GM23338 (cell line): ENCODE data around the gene C14orf132.

Source experiments
- CREB1 ChIP-seq: fragments of 250-450 bp; sonication (Bioruptor Pico); IDR thresholded peaks from 2 replicates; pipeline ENCODE4 v1.5.0; 2020; ENCODE audit warnings: low read depth, mild to moderate bottlenecking, moderate library complexity
- EZH2 ChIP-seq: fragments of 200-600 bp; sonication (generic); IDR thresholded peaks from one replicate; pipeline ENCODE4 v1.8.0; 2017; ENCODE audit warnings: antibody characterized with exemption, mild to moderate bottlenecking, low read depth; ENCODE audit not compliant: unreplicated experiment
- EZH2phosphoT487 ChIP-seq: fragments of 200-600 bp; sonication (generic); IDR thresholded peaks from one replicate; pipeline ENCODE4 v1.8.1; 2018; ENCODE audit warnings: antibody characterized with exemption; ENCODE audit not compliant: unreplicated experiment
- POLR2AphosphoS5 ChIP-seq: IDR thresholded peaks from 2 replicates; pipeline ENCODE4 v1.6.1; 2016; ENCODE audit warnings: antibody characterized with exemption, low read depth
- TF ChIP-seq, protein P1 (sequence below): IDR thresholded peaks from one replicate; pipeline ENCODE4 v1.6.1; 2018; ENCODE audit warnings: antibody characterized with exemption; ENCODE audit not compliant: unreplicated experiment
- TF ChIP-seq, protein P2 (sequence below), 2 experiments: fragments of 200-600 bp in 1 of 2; sonication (generic) in 1 of 2; conservative IDR thresholded peaks; 2 replicates each; pipeline versions ENCODE4 v1.5.1 to v1.6.1; 2016 to 2017; ENCODE audit warnings: antibody characterized with exemption in 2 of 2, low read depth in 2 of 2, mild to moderate bottlenecking in 2 of 2, moderate library complexity in 1 of 2
- TF ChIP-seq, protein P3 (sequence below): IDR thresholded peaks from 2 replicates; pipeline ENCODE4 v1.6.1; 2016; ENCODE audit warnings: antibody characterized with exemption

DNA sequence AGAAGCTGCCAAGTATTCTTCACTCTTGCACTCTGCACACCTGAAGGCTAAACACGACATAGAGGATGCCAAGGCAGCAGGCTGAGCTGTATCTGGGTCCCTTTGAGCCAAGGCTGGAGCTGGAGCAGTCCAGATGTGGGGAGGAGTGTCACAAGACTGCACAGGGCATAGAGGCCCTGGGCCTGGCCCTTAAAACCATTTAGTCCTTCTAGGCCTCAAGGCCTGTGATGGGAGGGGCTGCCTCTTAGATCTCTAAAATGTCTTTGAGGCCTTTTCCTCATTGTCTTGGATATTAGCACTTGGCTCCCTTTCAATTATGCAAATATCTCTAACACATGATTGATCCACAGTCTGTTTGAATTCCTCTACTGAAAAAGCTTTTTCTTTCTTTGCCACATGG lies 28.0 kb upstream of the C14orf132 start:
- TF ChIP-seq, protein P1, sequence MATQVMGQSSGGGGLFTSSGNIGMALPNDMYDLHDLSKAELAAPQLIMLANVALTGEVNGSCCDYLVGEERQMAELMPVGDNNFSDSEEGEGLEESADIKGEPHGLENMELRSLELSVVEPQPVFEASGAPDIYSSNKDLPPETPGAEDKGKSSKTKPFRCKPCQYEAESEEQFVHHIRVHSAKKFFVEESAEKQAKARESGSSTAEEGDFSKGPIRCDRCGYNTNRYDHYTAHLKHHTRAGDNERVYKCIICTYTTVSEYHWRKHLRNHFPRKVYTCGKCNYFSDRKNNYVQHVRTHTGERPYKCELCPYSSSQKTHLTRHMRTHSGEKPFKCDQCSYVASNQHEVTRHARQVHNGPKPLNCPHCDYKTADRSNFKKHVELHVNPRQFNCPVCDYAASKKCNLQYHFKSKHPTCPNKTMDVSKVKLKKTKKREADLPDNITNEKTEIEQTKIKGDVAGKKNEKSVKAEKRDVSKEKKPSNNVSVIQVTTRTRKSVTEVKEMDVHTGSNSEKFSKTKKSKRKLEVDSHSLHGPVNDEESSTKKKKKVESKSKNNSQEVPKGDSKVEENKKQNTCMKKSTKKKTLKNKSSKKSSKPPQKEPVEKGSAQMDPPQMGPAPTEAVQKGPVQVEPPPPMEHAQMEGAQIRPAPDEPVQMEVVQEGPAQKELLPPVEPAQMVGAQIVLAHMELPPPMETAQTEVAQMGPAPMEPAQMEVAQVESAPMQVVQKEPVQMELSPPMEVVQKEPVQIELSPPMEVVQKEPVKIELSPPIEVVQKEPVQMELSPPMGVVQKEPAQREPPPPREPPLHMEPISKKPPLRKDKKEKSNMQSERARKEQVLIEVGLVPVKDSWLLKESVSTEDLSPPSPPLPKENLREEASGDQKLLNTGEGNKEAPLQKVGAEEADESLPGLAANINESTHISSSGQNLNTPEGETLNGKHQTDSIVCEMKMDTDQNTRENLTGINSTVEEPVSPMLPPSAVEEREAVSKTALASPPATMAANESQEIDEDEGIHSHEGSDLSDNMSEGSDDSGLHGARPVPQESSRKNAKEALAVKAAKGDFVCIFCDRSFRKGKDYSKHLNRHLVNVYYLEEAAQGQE, result no peak
- TF ChIP-seq, protein P2, sequence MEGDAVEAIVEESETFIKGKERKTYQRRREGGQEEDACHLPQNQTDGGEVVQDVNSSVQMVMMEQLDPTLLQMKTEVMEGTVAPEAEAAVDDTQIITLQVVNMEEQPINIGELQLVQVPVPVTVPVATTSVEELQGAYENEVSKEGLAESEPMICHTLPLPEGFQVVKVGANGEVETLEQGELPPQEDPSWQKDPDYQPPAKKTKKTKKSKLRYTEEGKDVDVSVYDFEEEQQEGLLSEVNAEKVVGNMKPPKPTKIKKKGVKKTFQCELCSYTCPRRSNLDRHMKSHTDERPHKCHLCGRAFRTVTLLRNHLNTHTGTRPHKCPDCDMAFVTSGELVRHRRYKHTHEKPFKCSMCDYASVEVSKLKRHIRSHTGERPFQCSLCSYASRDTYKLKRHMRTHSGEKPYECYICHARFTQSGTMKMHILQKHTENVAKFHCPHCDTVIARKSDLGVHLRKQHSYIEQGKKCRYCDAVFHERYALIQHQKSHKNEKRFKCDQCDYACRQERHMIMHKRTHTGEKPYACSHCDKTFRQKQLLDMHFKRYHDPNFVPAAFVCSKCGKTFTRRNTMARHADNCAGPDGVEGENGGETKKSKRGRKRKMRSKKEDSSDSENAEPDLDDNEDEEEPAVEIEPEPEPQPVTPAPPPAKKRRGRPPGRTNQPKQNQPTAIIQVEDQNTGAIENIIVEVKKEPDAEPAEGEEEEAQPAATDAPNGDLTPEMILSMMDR (conservative IDR thresholded peaks at IDR 0.05; ENCODE audit: low read depth in 2 of 2), result no peak
- TF ChIP-seq CREB1 (no peak), EZH2 (no peak), POLR2AphosphoS5 (no peak), EZH2phosphoT487 (no peak)
- TF ChIP-seq, protein P3, sequence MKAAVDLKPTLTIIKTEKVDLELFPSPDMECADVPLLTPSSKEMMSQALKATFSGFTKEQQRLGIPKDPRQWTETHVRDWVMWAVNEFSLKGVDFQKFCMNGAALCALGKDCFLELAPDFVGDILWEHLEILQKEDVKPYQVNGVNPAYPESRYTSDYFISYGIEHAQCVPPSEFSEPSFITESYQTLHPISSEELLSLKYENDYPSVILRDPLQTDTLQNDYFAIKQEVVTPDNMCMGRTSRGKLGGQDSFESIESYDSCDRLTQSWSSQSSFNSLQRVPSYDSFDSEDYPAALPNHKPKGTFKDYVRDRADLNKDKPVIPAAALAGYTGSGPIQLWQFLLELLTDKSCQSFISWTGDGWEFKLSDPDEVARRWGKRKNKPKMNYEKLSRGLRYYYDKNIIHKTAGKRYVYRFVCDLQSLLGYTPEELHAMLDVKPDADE, result no peak
